Muscle layer of colon (tissue), 2 donors: Measurements from ENCODE around the gene OIT3.

ENCODE experiments used
- H3K27ac ChIP-seq: one replicate; pipeline ENCODE4 v1.7.0; 2013; ENCODE audit warnings: low read depth, mild to moderate bottlenecking, low read length, moderate library complexity
- H3K27me3 ChIP-seq, 2 donors: one replicate each; pipeline ENCODE4 v1.7.0; 2013; ENCODE audit warnings: low read length in 2 of 2, mild to moderate bottlenecking in 2 of 2; ENCODE audit not compliant: insufficient read depth in 2 of 2, control insufficient read depth in 1 of 2
- H3K36me3 ChIP-seq: one replicate; pipeline ENCODE4 v1.7.0; 2013; ENCODE audit warnings: mild to moderate bottlenecking, low read length; ENCODE audit not compliant: insufficient read depth
- H3K4me1 ChIP-seq: one replicate; pipeline ENCODE4 v1.7.0; 2013; ENCODE audit warnings: mild to moderate bottlenecking, low read length; ENCODE audit not compliant: insufficient read depth
- H3K4me3 ChIP-seq, 2 donors: one replicate each; pipeline ENCODE4 v1.7.0; 2013; ENCODE audit warnings: low read length in 2 of 2, low read depth in 1 of 2, mild to moderate bottlenecking in 1 of 2, moderate library complexity in 1 of 2
- H3K9ac ChIP-seq: one replicate; pipeline ENCODE4 v1.7.0; 2013; ENCODE audit warnings: low read length
- H3K9me3 ChIP-seq: one replicate; pipeline ENCODE4 v1.7.0; 2013; ENCODE audit warnings: mild to moderate bottlenecking, low read length
- donor health status: abdominal sarcoma.
- donor health status: Adenocarcinoma of cecum.

Gene OIT3

GRCh38 chr10:72927485-72927884 is 33.9 kb downstream of the OIT3 start:
- Histone ChIP-seq H3K4me3 (no peak overlapping the region), H3K4me1 (no peaks in the 10 kb centered on the region), H3K9me3 (no peaks in the 10 kb centered on the region), H3K27ac (no peak overlapping the region), H3K27me3 (no peaks in the 10 kb centered on the region), H3K36me3 (no peaks in the 10 kb centered on the region), H3K9ac (no peak overlapping the region)

DNA sequence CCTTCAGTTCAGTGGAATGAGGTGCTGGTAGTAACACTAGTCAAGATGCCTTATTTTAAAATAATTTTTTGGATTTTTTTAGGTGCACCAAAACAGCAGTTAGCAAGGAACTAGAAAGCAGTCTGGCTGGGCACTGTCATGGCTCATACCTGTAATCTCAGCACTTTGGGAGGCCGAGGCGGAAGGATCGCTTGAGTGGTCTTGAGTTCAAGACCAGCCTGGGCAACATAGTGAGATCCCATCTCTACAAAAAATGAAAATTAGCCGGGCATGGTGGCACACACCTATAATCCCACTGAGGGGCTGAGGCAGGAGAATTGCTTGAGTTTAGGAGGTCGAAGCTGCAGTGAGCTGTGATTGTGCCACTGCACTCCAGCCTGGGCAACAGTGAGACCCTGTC is 35.3 kb downstream of the OIT3 start:
- Histone ChIP-seq H3K9me3 (no peaks in the 10 kb centered on the region), H3K36me3 (no peaks in the 10 kb centered on the region), H3K4me1 (no peaks in the 10 kb centered on the region), H3K4me3 (no peak overlapping the region), H3K27me3 (no peaks in the 10 kb centered on the region), H3K27ac (no peak overlapping the region), H3K9ac (no peak overlapping the region)

DNA sequence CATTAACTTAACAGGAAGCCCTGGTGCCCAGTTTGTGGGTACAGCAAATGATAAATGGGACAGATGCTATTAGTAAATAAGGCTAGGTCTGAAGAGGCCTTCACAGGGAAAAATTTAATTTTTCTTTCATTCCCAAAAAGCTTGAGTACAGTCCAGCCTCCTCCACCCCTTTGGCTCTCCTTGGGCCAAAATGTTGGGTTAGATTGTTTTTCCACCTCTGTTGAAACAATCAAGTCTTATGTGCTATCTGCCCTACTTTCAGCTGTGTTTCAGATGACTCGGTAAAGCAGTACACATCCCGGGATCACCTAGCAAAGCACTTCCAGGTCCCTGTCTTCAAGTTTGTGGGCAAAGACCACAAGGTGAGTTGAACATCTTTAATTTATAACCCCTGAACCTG is 36.7 kb downstream of the OIT3 start:
- no peak overlapping the region for H3K27ac ChIP-seq
- H3K9me3 ChIP-seq = no peaks in the 10 kb centered on the region
- H3K27me3 ChIP-seq = no peaks in the 10 kb centered on the region
- H3K9ac ChIP-seq = no peak overlapping the region
- no peak overlapping the region for H3K4me3 ChIP-seq
- H3K36me3 ChIP-seq = no peaks in the 10 kb centered on the region
- H3K4me1 ChIP-seq = no peaks in the 10 kb centered on the region

GRCh38 chr10:72932259-72933015 is 38.9 kb downstream of the OIT3 start:
- Histone ChIP-seq H3K27ac (no peak overlapping the region), H3K27me3 (no peaks in the 10 kb centered on the region), H3K9me3 (no peaks in the 10 kb centered on the region), H3K9ac (no peak overlapping the region), H3K36me3 (no peaks in the 10 kb centered on the region), H3K4me1 (no peaks in the 10 kb centered on the region), H3K4me3 (no peak overlapping the region)

GRCh38 chr10:72935361-72935760 is 41.8 kb downstream of the OIT3 start:
- no peaks in the 10 kb centered on the region for H3K4me1 ChIP-seq

GRCh38 chr10:72943498-72944234 is 50.1 kb downstream of the OIT3 start:
- Histone ChIP-seq H3K27me3 (no peaks in the 10 kb centered on the region), H3K4me1 (no peaks in the 10 kb centered on the region), H3K9ac (no peak overlapping the region)

More at GRCh38 chr10:72935361-72935760, 41.8 kb downstream of the OIT3 start:
- Histone ChIP-seq H3K9ac (no peak overlapping the region), H3K27ac (no peak overlapping the region), H3K36me3 (no peaks in the 10 kb centered on the region), H3K9me3 (no peaks in the 10 kb centered on the region), H3K27me3 (no peaks in the 10 kb centered on the region), H3K4me3 (no peak overlapping the region)

GRCh38 chr10:72946963-72947362 is 53.4 kb downstream of the OIT3 start:
- Histone ChIP-seq H3K27ac (no peak overlapping the region), H3K4me1 (no peaks in the 10 kb centered on the region), H3K36me3 (no peaks in the 10 kb centered on the region), H3K4me3 (no peak overlapping the region), H3K27me3 (no peaks in the 10 kb centered on the region), H3K9ac (no peak overlapping the region), H3K9me3 (no peaks in the 10 kb centered on the region)

More at GRCh38 chr10:72943498-72944234, 50.1 kb downstream of the OIT3 start:
- H3K9me3 ChIP-seq = no peaks in the 10 kb centered on the region
- no peaks in the 10 kb centered on the region for H3K36me3 ChIP-seq
- H3K4me3 ChIP-seq = no peak overlapping the region
- H3K27ac ChIP-seq = no peak overlapping the region

- no peaks in the 10 kb centered on the region for H3K4me1 ChIP-seq
- no peaks in the 10 kb centered on the region for H3K27me3 ChIP-seq
- no peaks in the 10 kb centered on the region for H3K36me3 ChIP-seq
- H3K4me3 ChIP-seq = no peak overlapping the region
- H3K9ac ChIP-seq = no peak overlapping the region
- H3K27ac ChIP-seq = no peak overlapping the region
- H3K9me3 ChIP-seq = no peaks in the 10 kb centered on the region
Measured at GRCh38 chr10:72948762-72949161, 55.2 kb downstream of the OIT3 start.

DNA sequence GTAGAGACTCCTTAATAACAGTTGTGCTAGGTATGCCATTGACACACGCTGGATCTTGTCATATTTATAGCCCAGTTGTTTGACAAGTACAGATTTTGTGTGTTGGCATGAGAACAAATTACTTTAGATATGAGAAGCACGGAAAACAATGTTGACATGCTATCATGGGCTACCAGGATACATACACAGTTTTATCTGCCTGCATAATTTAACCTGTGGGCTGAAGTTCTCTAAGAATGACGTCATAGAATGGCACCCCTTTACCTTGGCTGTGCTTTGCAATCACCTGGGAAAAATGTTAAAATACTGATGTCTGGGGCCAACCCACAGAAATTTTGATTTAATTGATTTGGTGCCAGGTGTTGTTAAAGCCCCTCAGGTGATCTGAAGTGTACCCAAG is 58.2 kb downstream of the OIT3 start:
- no peaks in the 10 kb centered on the region for H3K36me3 ChIP-seq
- no peaks in the 10 kb centered on the region for H3K27me3 ChIP-seq
- H3K4me3 ChIP-seq = no peak overlapping the region

GRCh38 chr10:72952189-72952588 is 58.6 kb downstream of the OIT3 start:
- Histone ChIP-seq H3K4me3 (no peak overlapping the region), H3K4me1 (no peaks in the 10 kb centered on the region), H3K36me3 (no peaks in the 10 kb centered on the region), H3K27me3 (no peaks in the 10 kb centered on the region), H3K9me3 (no peaks in the 10 kb centered on the region), H3K9ac (no peak overlapping the region), H3K27ac (no peak overlapping the region)

More for the DNA sequence above, 58.2 kb downstream of the OIT3 start:
- Histone ChIP-seq H3K9me3 (no peaks in the 10 kb centered on the region), H3K4me1 (no peaks in the 10 kb centered on the region), H3K9ac (no peak overlapping the region), H3K27ac (no peak overlapping the region)

DNA sequence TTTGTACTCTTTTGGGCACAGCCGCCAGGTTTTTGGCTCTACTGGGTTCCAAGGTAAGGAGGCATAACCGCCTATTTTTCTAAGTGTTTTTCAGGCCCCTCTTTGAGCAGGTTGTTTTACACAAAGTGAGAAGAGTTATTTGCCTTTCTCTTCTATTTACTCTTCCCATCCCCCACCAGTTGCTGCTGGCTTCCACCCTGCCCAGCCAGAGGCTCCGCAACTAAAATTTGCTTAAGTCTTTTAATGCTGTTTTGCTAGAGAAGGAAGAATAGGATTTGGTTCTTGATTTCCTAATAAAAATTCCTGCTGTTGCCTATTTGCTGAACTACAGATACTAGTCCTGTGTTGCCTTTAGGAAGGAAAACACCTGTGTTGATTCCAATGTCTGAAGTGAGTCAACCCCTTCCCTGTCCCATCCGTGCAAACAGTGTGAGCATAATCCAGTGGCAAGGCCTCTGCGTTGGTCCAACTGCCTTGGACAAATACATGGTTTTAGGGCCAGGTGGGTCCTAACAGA is 59.2 kb downstream of the OIT3 start:
- Histone ChIP-seq H3K27me3 (no peaks in the 10 kb centered on the region), H3K9me3 (no peaks in the 10 kb centered on the region), H3K4me3 (no peak overlapping the region), H3K9ac (no peak overlapping the region), H3K4me1 (no peaks in the 10 kb centered on the region), H3K36me3 (no peaks in the 10 kb centered on the region), H3K27ac (no peak overlapping the region)
